Endothelial cell of umbilical vein (primary cell): ENCODE results near the gene ZMAT3. TPM values are rescaled to one million over a fixed set of nuclear protein-coding genes. Genes with fewer than 3 reads are reported as not detected.
A peak's percentile ranks its signal among the peaks of the same experiment; 100 is the strongest.

Experiments used
- BruUV-seq: library from RNA; stranded (reverse); fragments of 400-500 nt; replicated peaks from 2 replicates; lab custom pipeline; 2021; lab: Mats Ljungman, UMichigan
- CTCF ChIA-PET: fragments of 300-600, 350-600 bp; sonication (Branson Sonifier 250); formaldehyde crosslinking; loops from one replicate; lab custom pipeline; 2021; ENCODE audit warnings: antibody characterized with exemption, inconsistent platforms; lab: Charles Lee
- POLR2A ChIA-PET: fragments of 300-600, 350-600 bp; sonication (Branson Sonifier 250); formaldehyde crosslinking; loops from one replicate; lab custom pipeline; 2021; ENCODE audit warnings: antibody characterized with exemption, inconsistent platforms; lab: Charles Lee
- DNase-seq: peaks from one replicate; pipeline ENCODE4 v3.0.0-alpha.2; 2011; ENCODE audit warnings: low read depth, low spot score
- FAIRE-seq: peaks from 2 replicates; lab custom pipeline; 2011; peaks lifted over from hg19 to GRCh38; lab: Jason Lieb, UNC
- H2AFZ ChIP-seq: 2 replicates; pipeline ENCODE4 v1.6.0; 2012; ENCODE audit warnings: low read depth, low read length, control low read depth, inconsistent platforms
- H3K27ac ChIP-seq: 2 replicates; pipeline ENCODE4 v1.5.1; 2011; ENCODE audit warnings: low read depth, mild to moderate bottlenecking, control low read depth, low read length, moderate library complexity; ENCODE audit not compliant: insufficient read depth
- H3K27me3 ChIP-seq, 2 experiments: 2 replicates each; pipeline versions ENCODE4 v1.6.0 to v1.6.1; 2011; ENCODE audit warnings: low read length in 2 of 2, mixed read lengths in 1 of 2; ENCODE audit not compliant: control insufficient read depth in 2 of 2, insufficient read depth in 2 of 2
- H3K36me3 ChIP-seq, 2 experiments: 2 replicates in 1 of 2; 3 replicates in 1 of 2; pipeline ENCODE4 v1.5.1; 2011; ENCODE audit warnings: low read length in 2 of 2, mild to moderate bottlenecking in 1 of 2, moderate library complexity in 1 of 2; ENCODE audit not compliant: control insufficient read depth in 2 of 2, insufficient read depth in 2 of 2; ENCODE audit errors: extremely low read depth in 1 of 2
- H3K4me1 ChIP-seq: 3 replicates; pipeline ENCODE4 v1.5.1; 2011; ENCODE audit warnings: mild to moderate bottlenecking, low read length; ENCODE audit not compliant: control insufficient read depth, insufficient read depth; ENCODE audit errors: extremely low read depth
- H3K4me2 ChIP-seq: 2 replicates; pipeline ENCODE4 v1.6.1; 2011; ENCODE audit warnings: low read length, control low read depth, mixed read lengths; ENCODE audit not compliant: insufficient read depth
- H3K4me3 ChIP-seq, 3 experiments: fragments of 200-600 bp in 1 of 3; sonication (generic), shearing (Covaris generic) in 1 of 3; replicated peaks in 1 of 3; 2 replicates each; pipeline ENCODE4 v1.5.1; 2011 to 2016; ENCODE audit warnings: control low read depth in 3 of 3, low read length in 3 of 3, mild to moderate bottlenecking in 2 of 3, inconsistent platforms in 1 of 3, low read depth in 1 of 3, moderate library complexity in 1 of 3; ENCODE audit not compliant: insufficient read depth in 1 of 3
- H3K79me2 ChIP-seq: 2 replicates; pipeline ENCODE4 v1.6.0; 2012; ENCODE audit warnings: low read length, inconsistent platforms; ENCODE audit not compliant: control insufficient read depth, insufficient read depth
- H3K9ac ChIP-seq: replicated peaks from 2 replicates; pipeline ENCODE3; 2011; ENCODE audit warnings: low read length, control low read depth; ENCODE audit not compliant: insufficient read depth; ENCODE audit errors: extremely low read depth
- H3K9me1 ChIP-seq: replicated peaks from 3 replicates; pipeline ENCODE4 v1.6.0; 2011; ENCODE audit warnings: mild to moderate bottlenecking, low read length; ENCODE audit not compliant: control insufficient read depth, insufficient read depth; ENCODE audit errors: extremely low read depth
- H3K9me3 ChIP-seq: replicated peaks from 2 replicates; pipeline ENCODE4 v1.5.1; 2012; ENCODE audit warnings: low read length, inconsistent platforms; ENCODE audit not compliant: control insufficient read depth, insufficient read depth
- H4K20me1 ChIP-seq: replicated peaks from 2 replicates; pipeline ENCODE3; 2011; ENCODE audit warnings: mild to moderate bottlenecking, low read length; ENCODE audit not compliant: control insufficient read depth, insufficient read depth; ENCODE audit errors: extremely low read depth
- EZH2 ChIP-seq: IDR thresholded peaks from 2 replicates; pipeline ENCODE4 v1.6.1; 2012; ENCODE audit warnings: borderline replicate concordance, low read depth, mild to moderate bottlenecking, moderate library complexity, low read length, inconsistent platforms; ENCODE audit not compliant: severe bottlenecking
- FOS ChIP-seq: IDR thresholded peaks from 2 replicates; pipeline ENCODE4 v1.6.1; 2011; ENCODE audit warnings: mild to moderate bottlenecking, low read length, moderate library complexity, borderline replicate concordance; ENCODE audit not compliant: insufficient read depth
- GATA2 ChIP-seq: IDR thresholded peaks from 2 replicates; pipeline ENCODE4 v1.7.0; 2011; ENCODE audit warnings: low read depth, mild to moderate bottlenecking, moderate library complexity, mixed read lengths, low read length; ENCODE audit not compliant: insufficient read length, insufficient read depth
- JUN ChIP-seq: IDR thresholded peaks from 2 replicates; pipeline ENCODE4 v1.6.1; 2011; ENCODE audit warnings: borderline replicate concordance, low read depth; ENCODE audit not compliant: insufficient read length, insufficient read depth
- MYC ChIP-seq: IDR thresholded peaks from one replicate; pipeline ENCODE4 v1.6.1; 2011; ENCODE audit warnings: mild to moderate bottlenecking, low read depth, low read length
- POLR2A ChIP-seq: IDR thresholded peaks from 2 replicates; pipeline ENCODE4 v1.6.1; 2012; ENCODE audit warnings: low read depth, mild to moderate bottlenecking, control low read depth, low read length
- POLR2AphosphoS5 ChIP-seq: IDR thresholded peaks from 2 replicates; pipeline ENCODE4 v1.6.1; 2012; ENCODE audit warnings: low read depth, mild to moderate bottlenecking, control low read depth, low read length, moderate library complexity; ENCODE audit not compliant: insufficient read depth
- dilution Hi-C: fragments of 300-500 bp; cut with MboI; formaldehyde crosslinking; loops from one replicate; pipeline ENCODE4 v1.15.0; 2019; ENCODE audit warnings: low sequenced_read_pairs; ENCODE audit not compliant: extremely low pct_ligation_motif_present
- intact Hi-C: fragments of 100-400 bp; cut with micrococcal nuclease; formaldehyde crosslinking; loops from one replicate; pipeline ENCODE4 v1.10.0; 2022
- polyA plus RNA-seq, 4 experiments: library from polyadenylated mRNA; depleted of rRNA in 3 of 4; stranded (reverse) in 3 of 4; unstranded in 1 of 4; fragments of >200 nt; gene quantifications; 2 replicates each; pipeline versions ENCODE4 v1.2.1 to v1.2.3, GENCODE V29; 2011 to 2012; ENCODE audit warnings: missing spikeins in 1 of 4
- total RNA-seq: library from RNA; stranded (reverse); gene quantifications from 2 replicates; pipeline ENCODE4 v1.2.3, GENCODE V29; 2021
- TF ChIP-seq, protein P1 (sequence below), 2 donors: IDR thresholded peaks; 1 replicate in 1 of 2; 2 replicates in 1 of 2; pipeline ENCODE4 v1.5.1; 2011; ENCODE audit warnings: low read length in 2 of 2, mild to moderate bottlenecking in 2 of 2, moderate library complexity in 2 of 2, control low read depth in 1 of 2, inconsistent platforms in 1 of 2, low read depth in 1 of 2; ENCODE audit not compliant: insufficient read depth in 1 of 2; ENCODE audit errors: extremely low read depth in 1 of 2
- TF ChIP-seq, protein P2 (sequence below): IDR thresholded peaks from 2 replicates; pipeline ENCODE4 v1.6.1; 2011; ENCODE audit not compliant: insufficient read depth, insufficient read length

Gene ZMAT3
- total and polyA plus RNA-seq, 2 donors (not counting 3 experiments of a cell fraction or from before 2014, with no cell fraction given) = 13.2 to 33.1 TPM

DNA sequence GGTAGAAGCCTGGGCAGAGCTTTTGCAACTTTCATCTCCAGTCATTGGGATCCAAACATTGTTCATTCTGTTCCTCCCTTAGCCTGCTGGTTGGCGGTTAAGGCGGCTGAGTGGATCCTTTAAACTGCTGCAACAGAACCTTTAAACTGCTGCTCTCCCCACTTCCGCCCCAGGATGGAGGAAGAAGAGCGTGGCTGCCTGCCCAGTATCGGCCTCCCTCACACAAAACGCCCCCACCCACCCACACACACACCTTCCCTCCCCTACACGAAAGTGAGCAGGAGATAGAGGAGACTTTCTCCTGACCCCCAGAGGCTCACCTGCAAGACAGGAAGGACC lies 460 bp upstream of the ZMAT3 start:
- intact Hi-C loops = no loop called here
- dilution Hi-C loops = no loop called here
- BruUV-seq = no TSS peak
- Histone ChIP-seq H3K4me1 (peaks cover 10% of the 10 kb centered on the region), H3K9me1 (no peaks in the 10 kb centered on the region), H3K79me2 (peaks cover 37% of the 10 kb centered on the region), H3K9ac (peak overlapping the region; percentile 46), H3K4me2 (peak overlapping the region; percentile 90), H2AFZ (peak overlapping the region; percentile 97), H3K36me3 (peaks cover under 1 to 3% of the 10 kb centered on the region in 2 experiments), H3K4me3 (peak overlapping the region; percentile 18 to 56 (median 53)), H3K27ac (peak overlapping the region; percentile 81), H3K27me3 (no peaks in the 10 kb centered on the region), H3K9me3 (no peaks in the 10 kb centered on the region), H4K20me1 (no peaks in the 10 kb centered on the region)
- DNase-seq = no peak
- FAIRE-seq = peak; percentile 66
- POLR2A ChIA-PET = interaction anchor here (0.6 to 1.1 kb wide), 2 partner anchors 13 to 116 kb away, joined by 3 read pairs; no protein-coding TSS in a partner anchor
- TF ChIP-seq EZH2 (no peak), MYC (no peak), POLR2A (no peak), JUN (no peak), GATA2 (no peak), POLR2AphosphoS5 (no peak), FOS (no peak)
- TF ChIP-seq, protein P1, sequence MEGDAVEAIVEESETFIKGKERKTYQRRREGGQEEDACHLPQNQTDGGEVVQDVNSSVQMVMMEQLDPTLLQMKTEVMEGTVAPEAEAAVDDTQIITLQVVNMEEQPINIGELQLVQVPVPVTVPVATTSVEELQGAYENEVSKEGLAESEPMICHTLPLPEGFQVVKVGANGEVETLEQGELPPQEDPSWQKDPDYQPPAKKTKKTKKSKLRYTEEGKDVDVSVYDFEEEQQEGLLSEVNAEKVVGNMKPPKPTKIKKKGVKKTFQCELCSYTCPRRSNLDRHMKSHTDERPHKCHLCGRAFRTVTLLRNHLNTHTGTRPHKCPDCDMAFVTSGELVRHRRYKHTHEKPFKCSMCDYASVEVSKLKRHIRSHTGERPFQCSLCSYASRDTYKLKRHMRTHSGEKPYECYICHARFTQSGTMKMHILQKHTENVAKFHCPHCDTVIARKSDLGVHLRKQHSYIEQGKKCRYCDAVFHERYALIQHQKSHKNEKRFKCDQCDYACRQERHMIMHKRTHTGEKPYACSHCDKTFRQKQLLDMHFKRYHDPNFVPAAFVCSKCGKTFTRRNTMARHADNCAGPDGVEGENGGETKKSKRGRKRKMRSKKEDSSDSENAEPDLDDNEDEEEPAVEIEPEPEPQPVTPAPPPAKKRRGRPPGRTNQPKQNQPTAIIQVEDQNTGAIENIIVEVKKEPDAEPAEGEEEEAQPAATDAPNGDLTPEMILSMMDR (IDR thresholded peaks at IDR 0.05; ENCODE audit: extremely low read depth in 1 of 2, insufficient read depth in 1 of 2, low read depth in 1 of 2, low read length in 2 of 2) = no peak
- TF ChIP-seq, protein P2, sequence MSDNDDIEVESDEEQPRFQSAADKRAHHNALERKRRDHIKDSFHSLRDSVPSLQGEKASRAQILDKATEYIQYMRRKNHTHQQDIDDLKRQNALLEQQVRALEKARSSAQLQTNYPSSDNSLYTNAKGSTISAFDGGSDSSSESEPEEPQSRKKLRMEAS = no peak
- CTCF ChIA-PET = interaction anchor here (0.8 to 0.9 kb wide), 3 partner anchors 56 to 244 kb away, joined by 3 to 4 read pairs (median 3); no protein-coding TSS in a partner anchor
